Liver (tissue), 9 donors: ENCODE measurements around the gene GABRR3. TPM values are rescaled to one million over a fixed set of nuclear protein-coding genes. Genes with fewer than 3 reads are reported as not detected.

Source experiments
- DNase-seq: peaks from one replicate; pipeline ENCODE4 v3.0.0-alpha.2; 2017; ENCODE audit warnings: low spot score
- H3K27ac ChIP-seq, 2 donors: one replicate each; pipeline ENCODE4 v1.7.0; 2013; ENCODE audit warnings: inconsistent platforms in 2 of 2, low read length in 2 of 2, control low read depth in 1 of 2, low read depth in 1 of 2, mild to moderate bottlenecking in 1 of 2
- H3K27me3 ChIP-seq, 4 donors: one replicate each; pipeline versions ENCODE4 v1.6.1 to v1.7.0; 2013; ENCODE audit warnings: low read length in 3 of 4, inconsistent platforms in 1 of 4, mild to moderate bottlenecking in 1 of 4, moderate library complexity in 1 of 4; ENCODE audit not compliant: control insufficient read depth in 4 of 4, insufficient read depth in 4 of 4
- H3K36me3 ChIP-seq, 4 donors: one replicate each; pipeline versions ENCODE4 v1.6.1 to v1.7.0; 2013; ENCODE audit warnings: low read length in 3 of 4, mild to moderate bottlenecking in 3 of 4, low read depth in 1 of 4, moderate library complexity in 1 of 4; ENCODE audit not compliant: control insufficient read depth in 4 of 4, insufficient read depth in 3 of 4
- H3K4me1 ChIP-seq, 4 donors: one replicate each; pipeline versions ENCODE4 v1.6.1 to v1.7.0; 2013; ENCODE audit warnings: low read length in 3 of 4, mild to moderate bottlenecking in 3 of 4, moderate library complexity in 1 of 4; ENCODE audit not compliant: control insufficient read depth in 4 of 4, insufficient read depth in 4 of 4
- H3K4me3 ChIP-seq, 3 donors: one replicate each; pipeline versions ENCODE4 v1.6.1 to v1.7.0; 2013; ENCODE audit warnings: low read length in 3 of 3, control low read depth in 1 of 3, low read depth in 1 of 3, mild to moderate bottlenecking in 1 of 3
- H3K9ac ChIP-seq, 2 donors: one replicate each; pipeline ENCODE4 v1.7.0; 2013; ENCODE audit warnings: low read length in 2 of 2, mild to moderate bottlenecking in 2 of 2, moderate library complexity in 2 of 2, control low read depth in 1 of 2, low read depth in 1 of 2
- H3K9me3 ChIP-seq, 4 donors: one replicate each; pipeline versions ENCODE4 v1.6.1 to v1.7.0; 2013; ENCODE audit warnings: low read length in 3 of 4; ENCODE audit not compliant: control insufficient read depth in 4 of 4
- FOXA1 ChIP-seq: IDR thresholded peaks from 2 replicates; pipeline ENCODE4 v1.6.1; 2016; ENCODE audit warnings: antibody characterized with exemption
- FOXA2 ChIP-seq: IDR thresholded peaks from 2 replicates; pipeline ENCODE4 v1.6.1; 2016; ENCODE audit warnings: antibody characterized with exemption
- GABPA ChIP-seq, 2 donors: IDR thresholded peaks in 1 of 2; conservative IDR thresholded peaks in 1 of 2; 2 replicates each; pipeline ENCODE4 v1.6.1; 2016; ENCODE audit warnings: antibody characterized with exemption in 2 of 2, mild to moderate bottlenecking in 1 of 2, moderate library complexity in 1 of 2
- HNF4A ChIP-seq, 2 donors: conservative IDR thresholded peaks; 2 replicates each; pipeline ENCODE4 v1.6.1; 2016; ENCODE audit warnings: antibody characterized with exemption in 2 of 2, mild to moderate bottlenecking in 2 of 2
- HNF4G ChIP-seq: IDR thresholded peaks from 2 replicates; pipeline ENCODE4 v1.6.1; 2016; ENCODE audit warnings: antibody characterized with exemption
- JUND ChIP-seq, 2 donors: IDR thresholded peaks; 2 replicates each; pipeline ENCODE4 v1.6.1; 2016; ENCODE audit warnings: antibody characterized with exemption in 2 of 2
- NR2F2 ChIP-seq: IDR thresholded peaks from 2 replicates; pipeline ENCODE4 v1.6.1; 2016; ENCODE audit warnings: antibody characterized with exemption
- RAD21 ChIP-seq, 2 donors: IDR thresholded peaks; 2 replicates each; pipeline ENCODE4 v1.6.1; 2016; ENCODE audit warnings: antibody characterized with exemption in 2 of 2, mild to moderate bottlenecking in 2 of 2
- RXRA ChIP-seq, 2 donors: IDR thresholded peaks; 2 replicates each; pipeline ENCODE4 v1.6.1; 2017 to 2018; ENCODE audit warnings: antibody characterized with exemption in 2 of 2, mild to moderate bottlenecking in 1 of 2
- SP1 ChIP-seq: IDR thresholded peaks from 2 replicates; pipeline ENCODE4 v1.6.1; 2018; ENCODE audit warnings: antibody characterized with exemption, mild to moderate bottlenecking
- YY1 ChIP-seq: IDR thresholded peaks from 2 replicates; pipeline ENCODE4 v1.6.1; 2016; ENCODE audit warnings: antibody characterized with exemption, mild to moderate bottlenecking
- WGBS: extraction: QIAGEN DNeasy Blood & Tissue Kit; methylation state at CpG from one replicate; pipeline ENCODE4 v1.1.7; 2013; 5-methylcytosine and 5-hydroxymethylcytosine counted together
- polyA plus RNA-seq, 2 donors: library from polyadenylated mRNA; stranded (reverse) in 1 of 2; unstranded in 1 of 2; fragments of 200-250 nt in 1 of 2; fragments of >200 nt in 1 of 2; fragmentation: Nextera tagmentation in 1 of 2; extraction: Ambion mirVana in 1 of 2; gene quantifications; one replicate each; pipeline versions ENCODE4 v1.2.1 to v1.2.3, GENCODE V29; 2013 to 2015
- total RNA-seq, 2 donors: library from RNA; depleted of rRNA; stranded (reverse); fragments of >200 nt; gene quantifications; one replicate each; pipeline ENCODE4 v1.2.3, GENCODE V29; 2014
- TF ChIP-seq, protein P1 (sequence below): IDR thresholded peaks from 2 replicates; pipeline ENCODE4 v1.6.1; 2016; ENCODE audit warnings: antibody characterized with exemption
- TF ChIP-seq, protein P2 (sequence below): IDR thresholded peaks from 2 replicates; pipeline ENCODE4 v1.6.1; 2016; ENCODE audit warnings: antibody characterized with exemption
- TF ChIP-seq, protein P3 (sequence below): IDR thresholded peaks from 2 replicates; pipeline ENCODE4 v1.6.1; 2016; ENCODE audit warnings: antibody characterized with exemption, mild to moderate bottlenecking
- TF ChIP-seq, protein P4 (sequence below): fragments of 150-350 bp; IDR thresholded peaks from 2 replicates; pipeline ENCODE4 v1.5.1; 2017; ENCODE audit warnings: improper control_type of control experiment, low read depth, low read length; ENCODE audit not compliant: missing input control
- donor health status: healthy.
- donor health status: healthy.
- donor health status: healthy.
- donor health status: healthy.
- donor health status: healthy.

GABRR3 gene
- total and polyA plus RNA-seq, 4 donors: not detected

DNA sequence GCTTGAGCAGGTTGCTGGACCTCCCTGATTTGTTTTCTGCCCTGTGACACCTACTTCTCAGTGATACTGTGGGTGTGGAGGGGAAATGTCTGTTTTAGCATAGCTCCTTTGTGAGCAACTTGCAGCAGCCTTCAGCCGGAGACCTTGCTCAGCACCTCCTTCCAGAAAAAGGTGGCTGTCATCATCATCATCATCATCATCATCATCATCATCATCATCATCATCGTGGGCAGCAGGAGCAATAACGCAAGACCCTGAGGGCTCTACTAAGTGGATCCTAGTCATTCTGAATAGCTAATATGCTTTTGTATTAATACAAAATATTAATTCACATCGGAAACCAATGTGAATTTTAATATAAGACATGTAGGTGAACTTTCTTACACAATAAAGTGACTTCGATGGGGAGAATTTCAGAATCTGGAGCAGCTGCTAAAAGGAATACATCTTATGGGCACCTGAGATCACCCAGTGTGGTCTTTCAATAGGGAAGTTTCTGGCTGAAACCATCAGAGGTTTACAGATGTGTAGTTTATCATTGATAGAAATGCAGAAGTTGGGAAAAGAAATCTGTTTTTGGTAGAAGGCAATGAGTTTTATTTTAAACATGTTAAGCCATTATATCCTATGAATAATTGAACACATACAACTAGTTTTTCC, 8.6 kb downstream of the GABRR3 start (continued):
- TF ChIP-seq FOXA1 (no peak), YY1 (no peak), RXRA (IDR thresholded peaks at IDR 0.05) (no peak), SP1 (no peak)
- TF ChIP-seq, protein P1, sequence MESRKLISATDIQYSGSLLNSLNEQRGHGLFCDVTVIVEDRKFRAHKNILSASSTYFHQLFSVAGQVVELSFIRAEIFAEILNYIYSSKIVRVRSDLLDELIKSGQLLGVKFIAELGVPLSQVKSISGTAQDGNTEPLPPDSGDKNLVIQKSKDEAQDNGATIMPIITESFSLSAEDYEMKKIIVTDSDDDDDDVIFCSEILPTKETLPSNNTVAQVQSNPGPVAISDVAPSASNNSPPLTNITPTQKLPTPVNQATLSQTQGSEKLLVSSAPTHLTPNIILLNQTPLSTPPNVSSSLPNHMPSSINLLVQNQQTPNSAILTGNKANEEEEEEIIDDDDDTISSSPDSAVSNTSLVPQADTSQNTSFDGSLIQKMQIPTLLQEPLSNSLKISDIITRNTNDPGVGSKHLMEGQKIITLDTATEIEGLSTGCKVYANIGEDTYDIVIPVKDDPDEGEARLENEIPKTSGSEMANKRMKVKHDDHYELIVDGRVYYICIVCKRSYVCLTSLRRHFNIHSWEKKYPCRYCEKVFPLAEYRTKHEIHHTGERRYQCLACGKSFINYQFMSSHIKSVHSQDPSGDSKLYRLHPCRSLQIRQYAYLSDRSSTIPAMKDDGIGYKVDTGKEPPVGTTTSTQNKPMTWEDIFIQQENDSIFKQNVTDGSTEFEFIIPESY: no peak

DNA sequence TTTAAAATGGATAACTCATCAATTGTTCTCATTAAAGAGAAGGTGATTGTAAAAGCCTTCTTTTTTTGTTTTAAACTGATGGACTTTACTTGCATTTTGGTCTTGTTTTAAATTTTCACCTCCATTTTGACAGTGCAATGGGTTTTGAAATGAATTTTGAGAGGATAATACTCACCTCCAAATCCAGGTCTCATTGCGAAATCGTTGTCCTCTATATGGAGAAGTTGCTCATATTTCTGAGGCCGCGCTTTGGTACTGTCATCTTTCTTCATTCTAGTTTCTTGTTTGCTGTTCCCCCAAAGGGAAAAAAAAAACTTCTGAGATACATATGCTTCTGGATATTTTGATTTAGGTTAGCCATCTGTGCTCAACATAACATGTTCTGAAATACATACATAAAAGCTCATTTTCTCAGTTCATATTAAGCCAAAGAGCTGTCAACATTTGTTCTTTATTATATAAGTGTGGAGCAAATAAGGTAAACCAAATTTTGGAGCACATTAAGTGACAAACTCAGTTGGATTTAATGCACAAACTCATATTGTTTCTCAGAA, 9.6 kb downstream of the GABRR3 start:
- Histone ChIP-seq H3K36me3 (no peaks in the 10 kb centered on the region), H3K27me3 (peaks cover 0 to under 1% (median 0%) of the 10 kb centered on the region in 4 donors), H3K9ac (no peak overlapping the region), H3K4me1 (no peaks in the 10 kb centered on the region), H3K9me3 (no peaks in the 10 kb centered on the region), H3K27ac (no peak overlapping the region), H3K4me3 (no peak overlapping the region)
- TF ChIP-seq HNF4G: no peak
- TF ChIP-seq, protein P2, sequence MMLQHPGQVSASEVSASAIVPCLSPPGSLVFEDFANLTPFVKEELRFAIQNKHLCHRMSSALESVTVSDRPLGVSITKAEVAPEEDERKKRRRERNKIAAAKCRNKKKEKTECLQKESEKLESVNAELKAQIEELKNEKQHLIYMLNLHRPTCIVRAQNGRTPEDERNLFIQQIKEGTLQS: no peak
- no peak for TF ChIP-seq YY1
- TF ChIP-seq, protein P3, sequence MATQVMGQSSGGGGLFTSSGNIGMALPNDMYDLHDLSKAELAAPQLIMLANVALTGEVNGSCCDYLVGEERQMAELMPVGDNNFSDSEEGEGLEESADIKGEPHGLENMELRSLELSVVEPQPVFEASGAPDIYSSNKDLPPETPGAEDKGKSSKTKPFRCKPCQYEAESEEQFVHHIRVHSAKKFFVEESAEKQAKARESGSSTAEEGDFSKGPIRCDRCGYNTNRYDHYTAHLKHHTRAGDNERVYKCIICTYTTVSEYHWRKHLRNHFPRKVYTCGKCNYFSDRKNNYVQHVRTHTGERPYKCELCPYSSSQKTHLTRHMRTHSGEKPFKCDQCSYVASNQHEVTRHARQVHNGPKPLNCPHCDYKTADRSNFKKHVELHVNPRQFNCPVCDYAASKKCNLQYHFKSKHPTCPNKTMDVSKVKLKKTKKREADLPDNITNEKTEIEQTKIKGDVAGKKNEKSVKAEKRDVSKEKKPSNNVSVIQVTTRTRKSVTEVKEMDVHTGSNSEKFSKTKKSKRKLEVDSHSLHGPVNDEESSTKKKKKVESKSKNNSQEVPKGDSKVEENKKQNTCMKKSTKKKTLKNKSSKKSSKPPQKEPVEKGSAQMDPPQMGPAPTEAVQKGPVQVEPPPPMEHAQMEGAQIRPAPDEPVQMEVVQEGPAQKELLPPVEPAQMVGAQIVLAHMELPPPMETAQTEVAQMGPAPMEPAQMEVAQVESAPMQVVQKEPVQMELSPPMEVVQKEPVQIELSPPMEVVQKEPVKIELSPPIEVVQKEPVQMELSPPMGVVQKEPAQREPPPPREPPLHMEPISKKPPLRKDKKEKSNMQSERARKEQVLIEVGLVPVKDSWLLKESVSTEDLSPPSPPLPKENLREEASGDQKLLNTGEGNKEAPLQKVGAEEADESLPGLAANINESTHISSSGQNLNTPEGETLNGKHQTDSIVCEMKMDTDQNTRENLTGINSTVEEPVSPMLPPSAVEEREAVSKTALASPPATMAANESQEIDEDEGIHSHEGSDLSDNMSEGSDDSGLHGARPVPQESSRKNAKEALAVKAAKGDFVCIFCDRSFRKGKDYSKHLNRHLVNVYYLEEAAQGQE: no peak
- no peak for TF ChIP-seq RAD21 (IDR thresholded peaks at IDR 0.05)
- TF ChIP-seq, protein P1: no peak
- no peak for TF ChIP-seq NR2F2
- no peak for TF ChIP-seq FOXA2
- no peak for TF ChIP-seq GABPA (IDR thresholded peaks at IDR 0.05 in 1 of 2, conservative IDR thresholded peaks at IDR 0.05 in 1 of 2)
- no peak for TF ChIP-seq JUND (IDR thresholded peaks at IDR 0.05)
- TF ChIP-seq FOXA1: no peak
- TF ChIP-seq, protein P4, sequence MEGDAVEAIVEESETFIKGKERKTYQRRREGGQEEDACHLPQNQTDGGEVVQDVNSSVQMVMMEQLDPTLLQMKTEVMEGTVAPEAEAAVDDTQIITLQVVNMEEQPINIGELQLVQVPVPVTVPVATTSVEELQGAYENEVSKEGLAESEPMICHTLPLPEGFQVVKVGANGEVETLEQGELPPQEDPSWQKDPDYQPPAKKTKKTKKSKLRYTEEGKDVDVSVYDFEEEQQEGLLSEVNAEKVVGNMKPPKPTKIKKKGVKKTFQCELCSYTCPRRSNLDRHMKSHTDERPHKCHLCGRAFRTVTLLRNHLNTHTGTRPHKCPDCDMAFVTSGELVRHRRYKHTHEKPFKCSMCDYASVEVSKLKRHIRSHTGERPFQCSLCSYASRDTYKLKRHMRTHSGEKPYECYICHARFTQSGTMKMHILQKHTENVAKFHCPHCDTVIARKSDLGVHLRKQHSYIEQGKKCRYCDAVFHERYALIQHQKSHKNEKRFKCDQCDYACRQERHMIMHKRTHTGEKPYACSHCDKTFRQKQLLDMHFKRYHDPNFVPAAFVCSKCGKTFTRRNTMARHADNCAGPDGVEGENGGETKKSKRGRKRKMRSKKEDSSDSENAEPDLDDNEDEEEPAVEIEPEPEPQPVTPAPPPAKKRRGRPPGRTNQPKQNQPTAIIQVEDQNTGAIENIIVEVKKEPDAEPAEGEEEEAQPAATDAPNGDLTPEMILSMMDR: no peak
- TF ChIP-seq SP1: no peak
- TF ChIP-seq HNF4A (conservative IDR thresholded peaks at IDR 0.05): no peak
- 93% methylated on average over 4 of the region's 4 CpGs for WGBS
- DNase-seq: no peak
